Muscle of arm (tissue), 12 donors: ENCODE results near the gene BDNF. TPM values are rescaled to one million over a fixed set of nuclear protein-coding genes. Genes with fewer than 3 reads are reported as not detected.
A peak's percentile ranks its signal among the peaks of the same experiment; 100 is the strongest.

ENCODE experiments used
- DNase-seq: peaks from one replicate; pipeline ENCODE4 v3.0.0-alpha.2; 2013
- polyA plus RNA-seq, 12 donors: library from polyadenylated mRNA; unstranded; fragments of 120-200 nt; gene quantifications; one replicate each; pipeline ENCODE4 v1.2.1, GENCODE V29; 2013; ENCODE audit not compliant: insufficient read length in 12 of 12

Gene BDNF
- polyA plus RNA-seq, 12 donors: 0.79 to 1.8 (median 1.4) TPM; not detected in 2

GRCh38 chr11:27627979-27628378 lies 72.3 kb downstream of the BDNF start:
- no peak for DNase-seq

DNA sequence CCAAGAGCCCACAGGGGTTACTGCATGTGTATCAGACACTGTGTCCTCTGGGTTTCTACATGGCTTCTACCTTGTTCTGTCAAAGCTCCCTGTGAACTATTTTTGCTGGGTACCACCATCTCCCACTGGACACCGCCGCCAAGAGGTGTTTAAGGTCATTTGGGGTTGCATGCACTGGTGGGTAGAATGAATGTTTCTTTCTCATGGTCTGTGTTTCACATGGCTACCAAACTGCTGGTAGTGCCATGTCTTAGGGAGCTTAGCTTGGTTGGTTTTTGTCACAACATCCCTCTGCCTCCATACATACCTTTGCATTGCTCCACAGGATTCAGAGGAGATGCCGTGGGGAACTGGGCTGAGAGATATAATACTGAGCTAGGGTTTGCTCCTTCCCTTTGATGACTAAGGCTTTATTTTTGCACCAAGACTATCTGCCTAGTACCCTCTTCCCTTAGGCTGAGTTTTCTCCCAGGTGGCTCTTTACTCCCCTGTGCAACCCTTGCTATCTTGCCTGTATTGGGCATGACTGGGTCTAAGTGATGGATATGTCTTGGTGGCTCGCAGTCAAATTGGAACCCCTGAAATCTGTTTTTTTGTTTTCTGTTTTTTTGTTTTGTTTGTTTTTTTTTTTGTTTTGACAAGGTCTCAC lies 73.2 kb downstream of the BDNF start:
- no peak for DNase-seq

- DNase-seq: no peak
Observed at GRCh38 chr11:27626269-27626937, 73.9 kb downstream of the BDNF start.

- DNase-seq: no peak
Observed at GRCh38 chr11:27625347-27625912, 74.8 kb downstream of the BDNF start.

GRCh38 chr11:27623945-27624523 lies 76.2 kb downstream of the BDNF start:
- DNase-seq: no peak

DNA sequence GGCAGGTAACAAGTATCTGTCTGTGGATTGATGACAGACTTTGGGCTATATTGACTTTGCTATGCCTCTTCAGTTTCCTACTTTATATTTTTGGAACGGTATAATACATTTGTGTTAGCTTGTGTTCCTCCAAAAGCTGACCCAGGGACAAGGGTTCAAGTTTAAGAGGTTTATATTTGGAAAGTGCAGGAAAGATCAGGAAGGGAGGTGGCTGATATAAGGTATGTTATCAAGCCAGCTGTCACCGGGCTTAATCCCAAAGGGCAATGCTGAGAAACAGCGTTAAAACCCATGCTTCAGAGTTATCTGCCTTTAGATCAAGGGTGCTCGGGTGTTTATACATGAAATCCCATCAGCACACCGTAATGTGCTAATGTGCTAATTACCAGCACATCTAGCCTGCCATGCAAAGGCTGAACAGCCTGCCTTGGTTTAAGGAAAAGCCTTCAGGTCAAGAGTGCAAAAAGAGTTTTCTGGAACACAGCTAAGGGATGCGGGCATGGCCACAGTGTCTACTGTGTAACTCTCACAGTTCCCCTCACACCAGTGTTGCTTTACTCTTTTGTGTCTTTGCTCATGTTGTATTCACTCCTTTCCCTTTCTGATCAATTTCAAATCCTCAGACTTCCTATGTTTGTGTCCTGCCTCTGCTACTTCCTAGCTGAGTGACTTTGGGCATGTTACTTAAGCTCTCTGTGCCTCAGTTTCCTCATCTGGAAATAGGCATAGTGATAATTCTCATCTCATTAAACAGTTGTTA lies 77.5 kb downstream of the BDNF start:
- no peak for DNase-seq

GRCh38 chr11:27621405-27622161 lies 78.7 kb downstream of the BDNF start:
- peak; percentile 40 for DNase-seq

DNA sequence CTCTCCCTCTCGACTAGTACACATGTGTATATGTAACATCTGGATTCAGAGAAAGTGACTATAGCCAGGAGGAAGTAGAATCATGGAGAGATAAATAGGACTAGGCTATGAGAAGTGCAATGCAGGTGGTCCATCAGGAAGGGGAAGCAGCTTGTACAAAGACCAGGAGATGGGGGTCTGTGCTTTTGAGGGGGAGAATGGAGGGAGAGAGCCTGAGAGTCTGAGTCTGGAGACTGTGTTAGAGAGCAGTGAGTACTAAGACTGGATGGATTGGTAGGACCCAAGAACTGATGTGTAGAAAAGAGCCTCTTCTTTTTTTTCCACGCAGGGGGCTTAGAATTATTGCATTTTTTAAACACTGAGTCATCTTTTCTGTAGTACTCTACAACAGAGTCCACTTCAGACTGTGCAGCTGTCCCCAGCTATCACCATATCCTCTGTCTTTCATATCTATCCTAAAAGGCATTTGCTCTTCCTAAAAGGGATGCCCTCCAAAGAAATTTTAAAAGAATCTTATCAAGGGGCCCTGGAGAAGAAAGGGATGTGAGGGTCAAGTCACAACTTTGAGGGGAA lies 80.4 kb downstream of the BDNF start:
- DNase-seq: peak; percentile 14

DNA sequence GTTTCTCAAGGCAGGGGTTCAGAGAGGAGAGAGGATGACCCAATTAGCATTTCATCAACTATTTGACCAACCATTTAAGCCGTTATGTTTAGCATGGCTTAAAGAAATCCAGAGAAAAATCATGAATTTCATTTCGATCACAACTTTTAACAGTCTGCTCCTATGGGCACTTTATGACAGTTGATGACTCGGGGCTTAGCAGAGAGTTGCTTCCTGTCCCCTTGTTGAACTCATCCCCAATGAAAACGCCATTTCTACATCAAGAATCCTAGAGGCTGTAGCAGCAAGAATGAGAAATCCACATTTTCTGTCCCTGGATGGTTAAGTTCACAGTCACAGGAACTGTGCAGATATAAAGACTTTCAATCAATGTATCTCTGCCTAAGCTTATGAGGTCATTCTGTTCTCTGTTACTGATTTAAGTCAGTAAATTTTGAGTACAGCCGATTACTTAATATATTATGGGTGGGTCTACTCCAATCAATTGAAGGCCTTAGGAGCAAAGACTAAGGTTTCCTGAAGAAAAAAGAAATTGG lies 81.1 kb downstream of the BDNF start:
- peak; percentile 13 for DNase-seq

DNA sequence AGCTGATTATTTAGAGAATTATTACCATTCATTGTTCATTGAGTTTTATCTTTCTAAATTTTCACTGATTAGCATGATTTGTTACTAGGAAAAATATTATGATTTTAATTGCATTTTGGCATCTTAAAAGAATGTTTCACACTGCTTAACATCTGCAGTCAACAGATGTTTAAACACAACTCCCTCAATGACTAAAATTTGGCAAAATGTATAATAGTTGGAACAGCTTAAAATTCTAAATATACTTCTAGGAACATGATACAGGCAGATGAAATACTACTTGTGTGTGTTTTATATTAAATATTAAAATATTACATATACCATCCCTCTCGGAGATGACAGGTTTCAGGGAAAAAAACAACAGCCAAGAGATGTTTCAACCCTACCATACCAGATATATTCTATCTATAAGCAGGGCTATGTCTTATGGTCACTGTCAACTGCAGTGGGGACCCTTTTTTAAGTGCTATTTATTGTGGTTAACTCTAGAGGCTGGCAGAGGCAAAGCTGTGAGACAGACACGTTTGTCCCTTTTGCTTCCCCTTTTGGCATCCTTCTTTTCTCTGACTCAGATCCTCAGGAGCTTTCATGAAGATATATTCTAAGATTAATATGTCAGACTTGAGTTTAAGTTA lies 81.9 kb downstream of the BDNF start:
- DNase-seq: peak; percentile 43

- no peak for DNase-seq
Observed at GRCh38 chr11:27616711-27617110, 83.5 kb downstream of the BDNF start.

- no peak for DNase-seq
Observed at GRCh38 chr11:27615833-27616232, 84.4 kb downstream of the BDNF start.

DNA sequence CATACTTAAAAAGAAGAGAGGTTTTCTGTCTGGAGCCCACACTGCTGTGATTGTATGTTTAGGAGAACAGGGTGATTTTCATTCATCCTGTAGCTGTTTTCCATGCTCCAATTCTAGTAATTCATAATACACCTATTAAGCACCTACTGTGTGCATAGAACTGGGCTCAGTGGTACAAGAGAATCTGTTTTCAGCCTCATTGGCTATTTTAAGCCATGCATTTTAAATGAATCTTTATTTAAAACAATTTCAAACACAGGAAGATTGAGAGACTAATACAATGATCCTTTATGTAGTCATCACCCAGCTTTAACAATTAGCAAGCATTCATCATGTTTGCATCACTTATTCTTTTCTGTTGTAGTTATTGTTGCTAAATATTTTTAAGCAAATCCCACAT lies 86.2 kb downstream of the BDNF start:
- no peak for DNase-seq

DNA sequence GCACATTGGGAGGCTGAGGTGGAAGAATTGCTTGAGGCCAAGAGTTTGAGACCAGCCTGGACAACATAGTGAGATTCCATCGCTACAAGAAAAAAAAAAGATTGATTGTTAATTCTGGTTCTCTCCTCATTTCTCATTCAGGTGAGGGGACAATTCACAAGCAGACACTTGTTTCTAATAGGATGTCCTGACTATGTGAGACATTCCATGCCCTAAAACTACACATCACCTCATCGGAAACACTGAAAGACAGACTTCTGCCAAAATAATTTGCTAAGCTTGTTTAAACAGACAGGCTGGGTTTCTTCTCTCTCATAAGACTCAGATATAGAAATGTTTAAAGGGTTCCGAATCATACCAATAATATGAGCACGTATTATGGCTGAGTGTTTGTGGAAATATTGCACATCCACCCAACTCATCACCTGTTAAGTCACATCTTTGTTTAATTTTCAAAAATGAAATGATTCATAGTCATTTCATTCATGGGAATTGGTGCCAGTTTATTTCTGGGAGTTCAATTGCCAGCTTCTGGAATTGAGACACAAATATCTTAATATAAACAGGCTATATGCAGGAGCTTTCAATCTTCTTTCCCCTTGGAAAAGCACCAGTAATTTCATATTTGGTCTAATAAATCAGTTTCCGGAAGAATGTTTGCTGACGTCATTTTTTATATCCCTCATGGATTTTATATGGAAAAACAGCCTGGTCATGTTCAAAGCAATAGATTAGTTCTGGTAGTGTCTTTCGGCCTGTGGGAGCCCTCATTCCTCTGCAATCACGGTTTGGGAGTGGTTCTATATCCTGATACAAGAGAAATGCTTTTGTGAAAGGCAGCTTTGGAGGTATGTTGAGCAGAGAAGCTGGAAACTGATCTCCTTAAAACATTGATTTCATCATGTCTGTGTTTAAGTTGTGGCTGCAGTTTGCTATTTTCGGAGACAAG lies 87.0 kb downstream of the BDNF start:
- DNase-seq: peak; percentile 34

DNA sequence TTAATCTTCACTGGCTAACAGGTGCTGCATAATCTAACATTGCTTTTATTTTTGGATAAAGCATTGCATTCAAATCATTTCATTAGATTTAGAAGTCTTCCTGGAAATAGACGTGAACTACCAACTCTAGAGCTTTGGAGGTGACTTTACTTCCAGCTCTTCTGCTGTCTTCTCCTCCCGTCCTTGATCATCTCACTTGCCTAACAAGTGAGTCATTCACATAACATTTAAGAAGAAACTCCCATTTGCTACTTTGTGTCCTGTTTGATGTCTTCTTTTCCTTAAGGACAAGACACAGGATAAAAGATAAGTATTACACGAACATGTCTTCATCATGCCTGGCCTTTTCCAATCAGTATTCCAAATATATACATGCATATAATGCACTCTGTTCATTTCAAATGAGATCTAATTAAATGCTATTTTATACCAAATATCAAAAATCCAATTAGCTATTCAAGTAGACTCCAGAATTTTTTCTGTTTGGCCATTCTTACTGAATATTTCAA lies 88.3 kb downstream of the BDNF start:
- no peak for DNase-seq

- DNase-seq: no peak
Observed at GRCh38 chr11:27611390-27611789, 88.9 kb downstream of the BDNF start.

- no peak for DNase-seq
Observed at GRCh38 chr11:27610946-27611345, 89.3 kb downstream of the BDNF start.

DNA sequence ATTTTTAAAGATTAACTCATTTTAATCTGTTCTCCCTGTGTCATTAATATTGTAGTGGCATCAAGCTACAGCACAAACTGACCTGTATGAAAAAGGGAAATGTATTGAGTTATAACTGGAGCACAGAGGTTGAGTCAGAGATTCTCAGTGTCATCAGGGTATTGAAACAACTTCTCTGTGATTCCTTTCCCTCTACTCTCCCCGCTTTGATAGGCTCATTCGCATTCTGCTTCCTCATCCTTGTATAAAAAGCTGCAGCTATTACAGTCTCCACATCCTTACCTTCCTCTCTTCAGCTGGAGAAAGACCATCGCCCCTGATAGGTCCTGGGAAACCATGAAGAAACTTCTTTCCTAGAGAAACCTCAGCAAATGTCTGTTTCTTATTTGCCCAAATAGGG lies 90.0 kb downstream of the BDNF start:
- no peak for DNase-seq

DNA sequence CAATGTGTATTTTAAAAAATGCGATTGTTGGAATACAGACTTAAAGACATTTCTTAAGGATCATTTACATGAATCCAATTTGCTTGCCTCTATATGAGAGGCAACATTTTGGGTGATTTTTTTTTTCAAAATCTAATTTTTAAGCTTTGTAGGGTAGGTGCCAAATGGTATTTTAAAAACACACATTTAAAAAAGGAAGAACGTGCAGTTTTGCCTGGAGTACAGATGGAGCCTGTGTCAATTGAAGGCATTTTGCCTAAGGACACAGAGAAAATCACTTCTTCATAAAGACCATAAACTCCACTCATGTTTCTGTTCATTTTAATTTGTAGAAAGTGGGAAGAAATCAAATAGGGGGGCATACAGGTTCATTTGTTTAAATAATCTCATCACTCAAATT lies 91.3 kb downstream of the BDNF start:
- no peak for DNase-seq
